Colon (tissue), 2 donors: ENCODE results near the gene MMAB.

ENCODE experiments used
- FAIRE-seq: peaks from 2 replicates; lab custom pipeline; 2012; peaks lifted over from hg19 to GRCh38; lab: Jason Lieb, UNC
- donor health status: control.
- donor health status: control.

The MMAB gene

DNA sequence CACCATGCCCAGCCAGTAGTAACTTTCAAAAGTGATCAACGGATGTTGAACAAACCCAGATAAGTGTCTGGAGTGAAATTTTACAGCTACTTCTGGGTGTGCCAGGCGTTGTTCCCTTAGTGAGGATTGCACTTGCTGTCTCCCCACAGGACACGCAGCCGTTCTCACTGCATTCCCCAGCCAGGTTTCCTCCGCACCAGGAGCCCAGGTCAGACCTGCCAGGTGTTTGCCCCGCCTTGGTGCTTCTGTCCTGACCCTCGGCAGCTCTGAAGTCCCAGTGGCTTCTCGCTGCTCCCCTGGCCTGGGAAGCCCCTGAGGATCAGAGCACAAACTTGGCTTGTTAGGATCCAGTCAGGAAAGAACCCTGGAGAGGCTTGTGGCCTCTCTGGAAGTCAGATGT lies 36.2 kb downstream of the MMAB start:
- FAIRE-seq, result no peak

DNA sequence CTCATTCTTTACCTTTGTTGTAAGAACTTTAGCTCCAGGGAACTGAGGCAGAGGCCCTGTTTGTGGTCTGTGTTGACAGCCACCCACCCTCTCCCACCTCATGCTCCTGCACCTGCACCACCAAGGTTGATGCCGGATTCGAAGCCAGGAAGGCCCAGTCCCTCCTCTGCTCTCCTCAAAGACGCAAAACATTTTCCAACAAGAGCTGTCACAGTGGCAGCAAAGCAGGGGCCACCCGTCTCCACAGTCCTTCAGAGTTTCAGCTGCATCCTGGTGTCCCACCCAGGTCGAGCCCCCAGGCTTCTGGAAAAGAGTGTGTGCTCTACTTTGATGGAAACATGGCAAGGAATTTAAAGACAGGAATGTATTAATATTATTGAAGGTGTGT lies 37.4 kb downstream of the MMAB start:
- FAIRE-seq, result no peak

DNA sequence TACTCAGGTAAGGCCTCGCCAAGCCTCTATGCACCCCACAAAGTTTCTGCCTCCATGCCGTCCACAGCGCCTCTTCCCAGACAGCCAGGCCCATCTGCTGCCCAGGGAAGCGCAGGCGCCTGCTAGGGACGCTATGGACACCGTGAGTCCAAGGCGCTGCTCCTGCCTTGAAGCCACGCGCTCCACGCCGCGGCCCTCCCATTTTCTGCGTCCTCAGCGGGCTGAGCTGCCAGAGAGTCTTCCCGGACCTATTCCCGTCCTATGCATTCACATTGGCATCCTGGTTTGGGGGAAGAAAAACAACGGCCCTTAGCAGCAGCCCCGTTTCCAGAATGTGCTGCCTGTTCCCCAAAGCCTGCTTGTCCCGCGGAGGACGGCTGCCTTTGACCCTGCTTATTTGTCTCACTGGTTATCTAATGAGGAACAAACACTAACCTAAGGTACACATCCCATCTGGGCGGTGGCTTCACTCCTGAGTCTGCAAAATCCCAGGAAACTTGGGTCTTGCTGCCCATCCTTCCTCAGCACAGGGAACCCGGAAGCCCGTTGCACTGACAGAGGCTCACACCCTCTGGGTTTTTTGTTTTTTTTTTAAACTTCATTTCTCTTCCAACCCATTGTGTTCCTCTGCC lies 38.0 kb downstream of the MMAB start:
- FAIRE-seq, result no peak

DNA sequence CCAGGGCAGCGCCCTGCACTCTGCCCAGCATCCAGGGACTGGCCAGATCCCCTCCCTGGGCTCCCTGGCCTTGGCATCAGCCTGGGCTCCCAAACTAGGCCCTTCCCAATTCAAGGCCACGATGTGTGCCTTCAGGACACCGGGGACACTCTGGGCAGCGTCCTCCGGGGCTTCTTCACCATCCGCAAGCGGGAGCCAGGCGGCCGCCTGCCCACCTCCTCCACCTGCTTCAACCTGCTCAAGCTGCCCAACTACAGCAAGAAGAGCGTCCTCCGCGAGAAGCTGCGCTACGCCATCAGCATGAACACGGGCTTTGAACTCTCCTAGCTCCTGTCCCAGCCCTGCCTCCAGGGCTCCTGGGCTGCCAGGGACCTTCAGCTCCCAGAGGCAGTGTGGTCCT lies 38.8 kb downstream of the MMAB start:
- FAIRE-seq, result no peak

DNA sequence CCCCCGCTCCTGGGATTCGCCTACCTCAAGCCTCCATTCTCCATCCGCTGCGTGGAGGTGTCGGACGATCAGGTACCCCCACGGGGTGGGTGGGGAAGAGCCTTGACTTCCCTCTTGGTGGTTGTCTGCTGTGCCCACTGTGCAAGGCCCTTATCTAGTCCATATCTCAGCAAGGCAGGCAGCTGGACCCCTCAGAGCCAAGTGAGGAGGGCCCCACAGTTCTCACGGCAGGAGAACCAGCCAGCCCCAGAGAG lies 39.9 kb downstream of the MMAB start:
- FAIRE-seq, result no peak

DNA sequence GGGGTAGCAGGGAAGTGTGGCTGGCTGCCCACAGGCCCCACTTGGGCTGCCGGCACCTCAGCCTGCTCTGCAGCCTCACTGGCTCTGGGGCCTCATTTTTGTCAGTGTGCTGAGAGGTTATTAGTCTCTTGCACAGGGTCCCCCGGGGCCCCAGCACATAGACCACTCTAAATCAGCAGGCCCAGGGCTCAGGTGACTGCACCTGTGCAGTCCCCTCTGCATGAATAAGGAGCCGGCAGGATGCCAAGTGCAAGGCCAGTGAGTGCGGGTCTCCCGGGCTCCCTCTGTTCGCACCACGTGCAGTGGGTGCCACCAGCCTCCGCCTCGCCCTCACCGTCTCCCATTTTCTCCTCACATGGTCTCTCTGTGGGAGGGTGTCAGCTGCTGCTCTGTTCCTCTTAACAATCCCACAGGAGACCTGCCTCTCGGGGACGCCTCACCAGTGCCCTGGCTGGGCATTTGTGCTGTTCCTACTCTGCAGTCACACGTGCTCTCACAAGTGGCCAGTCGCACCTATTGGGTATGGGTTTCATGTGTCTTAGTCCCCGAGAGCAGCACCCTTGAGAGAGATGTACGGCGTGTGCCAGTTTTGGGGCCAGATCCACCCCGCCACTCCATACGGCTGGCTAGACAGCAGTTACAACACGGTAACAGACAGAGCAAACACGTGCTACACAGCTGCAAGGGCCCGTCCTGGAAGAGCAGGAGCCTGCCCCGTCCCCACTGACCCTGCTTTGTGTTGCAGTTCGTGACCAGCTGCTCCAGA lies 40.4 kb downstream of the MMAB start:
- FAIRE-seq, result no peak

DNA sequence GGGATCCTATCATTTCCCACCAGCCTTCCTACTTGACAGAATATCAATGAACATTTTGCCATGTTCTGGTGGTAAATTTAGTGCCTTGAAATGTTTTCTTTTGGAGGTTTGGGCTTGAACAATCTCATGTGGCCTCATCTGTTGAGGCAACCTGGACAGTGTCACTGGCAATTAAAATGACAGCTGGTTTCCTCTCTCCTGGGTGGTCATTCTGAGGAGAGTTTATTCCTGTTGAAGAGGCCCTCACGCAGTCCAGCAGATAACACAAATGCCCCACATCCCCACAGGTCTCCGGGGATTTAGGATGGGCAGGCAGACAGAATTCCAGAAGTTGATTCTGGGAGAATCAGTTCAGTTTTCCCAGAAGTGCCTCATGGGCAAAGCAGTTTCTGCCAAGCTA lies 41.9 kb downstream of the MMAB start:
- no peak for FAIRE-seq

DNA sequence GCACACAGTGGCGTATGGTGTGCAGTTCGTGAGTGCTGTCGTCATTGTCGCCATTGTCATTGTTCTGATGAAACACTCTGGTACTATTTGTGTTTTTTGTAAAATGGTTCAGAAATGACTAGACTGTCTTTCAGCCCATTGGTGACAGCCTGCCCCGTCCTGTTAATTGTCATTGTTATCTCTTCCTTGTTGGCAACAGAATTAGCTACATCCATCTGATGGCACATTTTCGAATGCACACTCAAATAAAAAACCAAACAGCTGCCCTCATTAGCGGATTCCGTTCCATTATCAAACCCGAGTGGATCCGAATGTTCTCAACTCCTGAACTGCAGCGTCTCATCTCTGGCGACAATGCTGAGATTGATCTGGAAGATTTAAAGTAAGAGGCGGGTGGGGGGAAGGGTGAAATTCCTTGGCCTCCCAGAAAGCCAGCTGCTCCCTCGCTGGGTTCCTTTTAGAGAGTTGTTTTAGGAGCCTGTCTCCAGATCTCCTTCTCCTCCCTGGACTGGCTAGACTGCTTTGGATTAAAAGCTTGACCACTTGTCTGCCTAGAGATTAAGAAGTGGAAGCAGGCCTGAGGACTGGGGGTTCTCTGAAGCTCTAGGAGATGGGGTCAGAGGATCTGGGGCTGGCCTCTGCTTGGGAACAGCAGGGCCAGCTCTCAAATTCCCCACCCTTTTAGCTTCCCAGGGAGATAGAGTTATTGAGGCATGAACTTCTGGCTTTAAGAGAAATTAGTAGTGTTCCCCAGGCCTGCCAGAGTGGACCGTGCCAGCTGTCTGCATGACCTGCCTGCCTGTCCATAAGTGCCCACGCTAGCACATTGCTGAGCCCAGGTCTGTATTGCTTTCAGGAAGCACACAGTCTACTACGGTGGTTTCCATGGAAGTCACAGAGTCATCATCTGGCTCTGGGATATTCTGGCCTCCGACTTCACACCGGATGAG lies 43.3 kb downstream of the MMAB start:
- FAIRE-seq, result no peak

DNA sequence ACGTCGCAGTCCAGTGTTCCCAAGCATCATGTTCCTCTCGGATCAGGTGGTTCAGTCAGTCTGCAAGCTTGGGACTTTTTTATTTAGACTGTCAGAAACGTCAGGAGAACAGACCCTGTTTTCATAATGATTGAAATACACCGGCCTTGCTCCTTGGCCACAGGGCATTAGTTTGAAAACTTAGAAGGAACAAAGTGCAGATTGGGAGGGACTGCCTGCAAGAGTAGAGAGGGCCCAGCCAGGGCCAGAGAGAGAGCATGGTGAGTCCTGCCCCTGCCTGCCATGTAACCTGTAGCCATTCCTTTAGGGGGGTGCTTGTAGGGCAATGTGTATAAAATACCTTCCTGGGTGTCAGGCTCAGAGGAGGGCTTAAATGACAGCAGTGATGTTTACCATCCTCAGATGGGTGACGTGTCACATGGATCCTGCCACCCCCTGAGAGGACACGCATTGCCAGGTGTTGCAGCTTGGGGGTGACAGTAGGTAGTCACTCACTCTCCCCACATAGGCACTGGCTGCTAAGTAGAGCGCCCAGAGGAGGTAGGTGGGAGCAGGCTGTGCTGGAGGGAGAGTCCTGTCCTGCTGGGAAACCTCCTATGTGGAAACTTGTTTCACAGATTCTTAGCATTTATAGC lies 45.7 kb downstream of the MMAB start:
- no peak for FAIRE-seq

DNA sequence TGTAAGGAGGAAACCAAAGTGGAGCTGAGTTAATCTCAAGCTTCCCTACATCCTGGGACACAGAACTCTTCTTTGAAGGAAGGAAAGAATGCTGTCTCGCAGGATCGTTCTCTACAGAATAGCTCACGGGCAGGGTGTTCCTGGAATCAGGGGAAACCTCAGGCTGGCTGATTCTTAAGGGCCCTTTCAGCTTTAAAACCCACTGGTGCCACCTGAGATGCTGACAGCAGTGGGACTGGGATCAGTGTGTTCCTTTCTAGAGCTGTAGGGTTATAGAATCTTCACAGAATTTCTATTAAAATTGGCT lies 48.1 kb downstream of the MMAB start:
- FAIRE-seq, result no peak

DNA sequence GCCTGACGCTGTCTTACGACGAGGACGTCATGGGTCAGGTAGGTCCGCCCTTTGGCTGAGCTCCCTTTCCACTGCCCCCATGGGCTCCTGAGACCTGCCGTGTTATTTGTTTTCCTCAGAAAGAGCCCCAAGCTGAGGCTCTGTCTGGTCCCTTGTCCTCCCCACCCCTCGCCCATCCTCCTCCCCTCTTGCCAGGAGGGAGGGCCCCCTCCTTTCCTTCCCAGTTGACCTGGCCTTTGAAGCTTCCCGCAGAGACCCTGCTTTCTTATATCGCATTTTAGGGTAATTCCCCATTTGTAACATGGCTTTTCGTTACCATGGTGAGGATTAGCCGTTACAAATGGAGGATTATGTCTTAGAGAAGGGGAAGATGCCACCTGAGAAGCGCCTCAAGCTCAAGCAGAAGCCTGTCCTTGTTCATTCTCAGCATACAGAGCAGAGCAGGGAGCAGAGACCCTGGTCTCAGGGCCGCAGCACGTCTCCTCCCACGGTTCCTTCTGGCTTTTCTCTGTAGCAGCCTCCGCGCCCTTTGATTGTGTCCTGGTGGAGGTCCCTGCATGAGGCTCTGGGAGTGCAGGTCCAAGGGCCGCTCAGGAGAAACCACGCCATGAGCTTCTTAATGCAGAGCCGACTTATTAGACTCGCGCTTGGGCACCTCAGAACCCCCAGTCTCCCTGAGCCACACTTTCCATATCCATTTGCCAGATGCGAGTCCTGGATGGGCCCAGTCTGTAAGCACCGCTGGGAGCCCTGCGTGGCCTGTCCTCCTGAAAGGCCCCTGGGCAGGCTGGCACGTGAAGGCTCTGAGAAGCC lies 48.6 kb downstream of the MMAB start:
- FAIRE-seq, result no peak

DNA sequence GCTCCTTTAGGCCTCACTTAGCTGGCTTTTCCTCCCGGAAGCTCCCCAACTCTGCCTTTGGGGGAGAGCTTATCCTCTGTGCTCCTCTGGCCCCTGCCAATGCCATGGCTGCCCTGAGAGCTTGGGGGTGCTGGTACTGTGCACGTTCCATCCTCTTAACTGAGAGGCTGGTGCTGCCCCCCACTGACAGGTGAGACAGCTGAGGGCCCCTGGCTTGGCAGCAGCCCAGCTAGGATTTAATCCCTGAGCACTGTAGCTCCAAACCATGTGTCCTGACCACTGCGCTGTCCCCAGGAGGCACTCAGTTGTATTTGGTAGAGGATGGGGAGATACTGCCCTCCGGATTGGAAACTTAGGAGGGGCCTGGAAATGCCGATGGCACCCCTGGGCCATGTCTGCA lies 49.8 kb downstream of the MMAB start:
- FAIRE-seq, result no peak

DNA sequence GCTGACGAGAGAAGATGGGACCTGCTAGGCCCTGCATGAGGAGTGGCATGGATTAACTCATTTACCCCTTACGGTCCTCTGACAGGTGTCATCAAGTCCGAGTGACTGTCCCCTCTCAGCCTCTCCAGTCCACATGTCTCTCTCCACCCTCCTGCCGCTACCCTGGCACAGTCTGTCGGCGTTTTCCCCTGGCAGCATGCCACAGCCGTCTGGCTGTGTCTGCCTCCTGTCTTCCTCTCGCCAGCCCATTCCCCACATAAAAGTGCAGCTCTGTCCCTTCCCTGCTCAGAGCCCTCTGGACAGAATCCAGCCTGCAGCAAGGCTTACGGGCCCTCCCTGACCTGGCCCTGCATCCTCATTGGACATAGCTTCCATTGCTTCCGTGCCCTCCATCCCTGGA lies 50.2 kb downstream of the MMAB start:
- no peak for FAIRE-seq

DNA sequence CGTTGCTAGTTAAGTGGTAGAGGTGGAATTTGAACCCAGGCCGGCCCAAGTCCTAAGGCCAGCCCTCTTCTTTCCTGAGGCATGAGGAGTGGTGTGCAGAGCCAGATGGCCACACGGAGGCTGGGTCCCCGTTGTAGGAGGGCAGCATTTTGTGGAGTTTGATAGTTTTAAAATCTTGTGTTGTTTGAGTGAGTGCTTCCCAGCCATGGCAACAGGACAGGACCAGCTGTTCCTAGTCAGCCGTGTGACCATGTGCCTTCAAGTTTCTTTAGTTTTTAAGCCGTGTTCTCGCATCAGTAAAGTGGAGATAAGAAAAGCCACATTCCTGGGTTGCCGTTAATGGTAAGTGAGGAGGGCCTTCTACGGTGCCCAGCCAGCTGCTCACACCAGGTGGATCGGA lies 51.5 kb downstream of the MMAB start:
- FAIRE-seq, result no peak

DNA sequence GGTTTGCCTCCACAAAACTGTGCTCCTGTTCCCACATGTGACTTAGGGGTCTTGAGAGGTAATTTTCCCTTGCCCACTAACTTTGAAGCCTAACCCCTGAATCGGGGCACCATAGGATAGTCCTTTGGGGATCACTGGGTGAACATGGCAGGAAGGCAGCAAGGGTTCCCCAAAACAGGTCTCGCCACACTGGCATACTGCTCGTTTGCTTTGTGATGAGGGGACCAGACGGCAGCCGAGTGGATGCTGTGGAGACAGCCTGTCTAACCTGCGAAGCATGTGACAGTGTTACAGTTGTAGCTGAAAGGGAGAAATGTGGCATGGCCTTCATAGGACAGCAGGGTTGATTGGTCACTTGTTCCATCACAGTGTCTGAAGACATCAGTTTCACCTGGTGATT lies 53.5 kb downstream of the MMAB start:
- no peak for FAIRE-seq

DNA sequence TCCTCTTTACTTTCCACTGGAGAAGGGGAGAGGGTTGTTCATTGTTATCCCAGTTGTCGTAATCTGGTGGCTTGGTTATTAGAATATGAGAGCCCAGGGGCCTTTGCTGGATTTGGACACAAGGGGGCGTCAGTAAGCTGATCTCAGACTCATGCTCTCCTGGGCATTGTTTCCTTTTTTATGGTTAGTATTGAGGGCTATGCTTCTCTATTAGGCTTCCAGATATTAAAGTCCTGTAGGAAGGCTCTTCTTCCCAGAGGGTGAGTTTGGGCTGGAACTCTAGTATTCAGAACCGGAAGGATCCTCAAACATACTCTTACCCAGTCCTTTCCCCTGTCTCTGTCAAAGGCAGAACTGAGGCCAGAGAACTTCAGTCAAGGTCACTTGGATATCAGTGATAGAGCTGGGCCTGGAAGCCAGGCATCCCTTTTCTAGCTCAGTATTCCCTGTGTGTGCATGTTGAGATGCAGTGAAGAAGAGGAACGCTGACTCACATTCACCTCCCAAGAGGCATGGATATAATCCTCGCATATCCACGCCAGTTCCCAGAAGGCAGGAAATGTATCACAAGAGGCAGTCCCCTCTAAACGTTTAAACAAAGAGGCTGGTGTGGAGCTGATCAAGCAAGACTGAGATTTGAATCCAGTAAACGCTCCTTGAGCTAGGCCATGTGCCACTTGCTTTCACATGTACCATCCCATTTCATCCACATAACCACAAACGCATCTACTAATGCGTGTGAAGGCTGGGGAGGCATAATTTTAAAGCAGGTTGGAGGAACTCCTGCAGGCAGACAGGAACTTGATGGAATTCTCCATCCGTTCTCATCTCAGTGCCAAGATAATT lies 54.3 kb downstream of the MMAB start:
- no peak for FAIRE-seq

DNA sequence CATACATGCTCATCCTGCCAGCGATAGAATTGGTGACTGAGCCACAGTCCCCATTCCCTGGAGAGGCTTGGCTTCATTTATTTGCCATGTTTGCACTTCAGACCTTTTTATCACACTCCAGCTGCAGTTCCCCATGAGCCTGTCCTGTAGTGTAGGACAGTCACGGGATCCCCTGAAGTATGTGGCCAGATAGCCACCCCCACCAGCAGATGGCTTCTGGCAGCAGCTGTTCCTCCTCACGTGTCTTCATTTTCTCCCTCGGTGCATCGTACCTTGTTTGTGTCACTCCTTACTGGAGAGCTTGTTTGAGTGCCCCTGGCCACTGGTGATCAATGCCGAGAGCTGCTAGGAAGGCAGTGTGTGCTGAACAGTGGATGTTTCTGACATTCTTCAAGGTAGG lies 55.7 kb downstream of the MMAB start:
- FAIRE-seq, result no peak

DNA sequence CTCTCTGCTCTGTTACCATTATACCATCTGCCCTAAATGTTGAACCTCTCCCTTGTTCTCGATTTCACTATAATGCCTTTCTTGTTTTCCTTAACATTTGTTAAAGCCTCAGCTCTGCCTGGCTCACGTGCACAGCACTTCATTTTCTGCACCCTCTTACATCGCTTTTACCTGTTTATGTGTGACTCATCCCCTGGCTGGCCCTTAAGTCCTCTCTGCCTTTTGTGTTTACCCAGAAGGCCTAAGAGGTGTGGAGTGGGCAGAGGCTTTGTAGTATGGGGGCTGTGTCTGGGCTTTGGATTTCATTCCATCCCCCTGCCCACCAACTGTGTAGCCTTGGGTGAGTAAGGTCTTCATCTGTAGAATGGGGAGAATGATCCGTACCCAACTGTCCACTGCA lies 59.3 kb downstream of the MMAB start:
- no peak for FAIRE-seq

DNA sequence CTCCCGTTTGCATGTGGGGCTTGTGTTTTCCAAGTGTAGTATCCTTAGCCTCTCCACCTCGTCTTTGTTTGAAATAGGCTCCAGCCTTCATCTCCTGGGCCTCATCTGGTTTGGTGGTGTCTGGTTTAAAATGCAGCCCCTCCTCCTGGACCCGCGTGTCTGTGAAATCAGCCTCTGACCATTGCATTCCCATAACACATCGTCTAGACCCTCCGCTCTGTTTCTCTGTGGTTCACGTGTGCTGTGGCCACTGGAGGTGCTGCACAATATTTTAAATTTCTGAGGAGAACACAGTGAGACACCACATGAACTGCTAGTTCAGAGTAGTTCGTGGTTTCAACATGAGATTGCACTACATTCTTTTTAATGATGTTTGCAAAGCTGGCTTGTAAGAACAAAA lies 60.3 kb downstream of the MMAB start:
- FAIRE-seq, result no peak

DNA sequence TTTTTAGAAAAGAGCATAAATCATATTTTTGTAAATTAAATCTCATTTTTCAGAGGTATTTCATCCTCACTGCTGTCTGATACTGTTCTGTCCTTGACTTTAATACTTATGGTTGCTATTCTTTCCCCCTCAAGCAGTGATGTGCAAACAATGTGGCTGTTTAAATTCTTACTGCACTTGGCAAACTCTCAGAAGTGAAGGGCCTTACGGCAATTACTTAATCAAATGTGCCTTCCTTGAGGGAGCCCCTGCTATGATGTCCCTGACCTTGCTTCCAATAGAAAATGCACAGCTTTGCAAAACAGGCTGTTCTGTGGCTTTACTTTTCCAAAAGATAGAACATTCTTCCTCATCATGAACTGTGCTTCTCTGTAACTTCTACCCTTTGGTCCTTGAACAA lies 60.7 kb downstream of the MMAB start:
- FAIRE-seq, result no peak

DNA sequence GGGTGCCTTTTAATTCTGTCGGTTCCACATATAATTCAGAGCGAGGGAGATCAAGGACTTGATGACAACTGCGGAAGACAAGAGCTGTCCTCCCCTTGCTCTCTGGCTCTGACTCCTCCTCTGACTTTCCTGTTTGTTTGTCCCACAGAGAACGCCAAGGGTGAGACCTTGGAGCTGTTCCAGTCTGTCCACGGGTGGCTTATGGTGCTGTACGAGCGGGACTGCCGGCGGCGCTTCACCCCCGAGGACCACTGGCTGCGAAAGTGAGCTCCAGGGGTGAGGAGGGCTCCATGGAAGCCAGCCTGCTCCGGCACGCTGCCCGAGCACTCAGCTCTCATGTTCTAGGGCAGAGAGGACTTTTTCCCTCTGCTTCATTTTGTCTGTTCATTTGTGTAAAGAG lies 63.1 kb downstream of the MMAB start:
- FAIRE-seq, result no peak
